IPS DF 6.9 (cell line): ENCODE results near the gene KCND3.

Experiments used
- DNase-seq: peaks from one replicate; pipeline ENCODE4 v3.0.0-alpha.2; 2013; ENCODE audit warnings: low read depth, low spot score
- H3K27ac ChIP-seq: one replicate; pipeline ENCODE4 v1.5.1; 2013; ENCODE audit warnings: low read length, control low read depth
- H3K27me3 ChIP-seq: 2 replicates; pipeline ENCODE4 v1.6.1; 2013; ENCODE audit warnings: mild to moderate bottlenecking, low read length; ENCODE audit not compliant: control insufficient read depth, insufficient read depth
- H3K36me3 ChIP-seq: 2 replicates; pipeline ENCODE4 v1.6.1; 2013; ENCODE audit warnings: low read length; ENCODE audit not compliant: control insufficient read depth, insufficient read depth
- H3K4me1 ChIP-seq: 2 replicates; pipeline ENCODE4 v1.6.1; 2013; ENCODE audit warnings: low read length; ENCODE audit not compliant: control insufficient read depth, insufficient read depth
- H3K4me3 ChIP-seq: 2 replicates; pipeline ENCODE4 v1.5.1; 2013; ENCODE audit warnings: mild to moderate bottlenecking, low read length
- H3K9me3 ChIP-seq: 2 replicates; pipeline ENCODE4 v1.6.1; 2013; ENCODE audit warnings: low read length, inconsistent platforms; ENCODE audit not compliant: control insufficient read depth, insufficient read depth
- WGBS: extraction: QIAGEN DNeasy Blood & Tissue Kit; methylation state at CpG from one replicate; pipeline ENCODE4 v1.1.7; 2013; ENCODE audit warnings: mixed read lengths, missing lambda C conversion rate; ENCODE audit not compliant: insufficient read length, insufficient coverage; 5-methylcytosine and 5-hydroxymethylcytosine counted together

KCND3 gene

GRCh38 chr1:111884772-111885443 lies 104.6 kb downstream of the KCND3 start:
- Histone ChIP-seq H3K36me3 (no peaks in the 10 kb centered on the region), H3K4me3 (no peak overlapping the region), H3K27ac (no peak overlapping the region), H3K27me3 (no peaks in the 10 kb centered on the region), H3K9me3 (no peaks in the 10 kb centered on the region), H3K4me1 (no peaks in the 10 kb centered on the region)
- no peak for DNase-seq
- WGBS: no CpG with 5 or more reads among the region's 8 CpGs

GRCh38 chr1:111882986-111883560 lies 106.4 kb downstream of the KCND3 start:
- no peak overlapping the region for H3K27ac ChIP-seq
- no peak overlapping the region for H3K4me3 ChIP-seq
- WGBS: no CpG with 5 or more reads among the region's 10 CpGs
- no peaks in the 10 kb centered on the region for H3K9me3 ChIP-seq
- H3K36me3 ChIP-seq: no peaks in the 10 kb centered on the region
- no peak for DNase-seq
- no peaks in the 10 kb centered on the region for H3K4me1 ChIP-seq
- no peaks in the 10 kb centered on the region for H3K27me3 ChIP-seq

- Histone ChIP-seq H3K9me3 (no peaks in the 10 kb centered on the region), H3K36me3 (no peaks in the 10 kb centered on the region), H3K4me1 (no peaks in the 10 kb centered on the region), H3K27ac (no peak overlapping the region), H3K4me3 (no peak overlapping the region), H3K27me3 (no peaks in the 10 kb centered on the region)
- WGBS: no CpG with 5 or more reads among the region's 6 CpGs
- no peak for DNase-seq
Measured at GRCh38 chr1:111882559-111882958, 106.9 kb downstream of the KCND3 start.

GRCh38 chr1:111880881-111881837 lies 108.3 kb downstream of the KCND3 start:
- Histone ChIP-seq H3K4me3 (no peak overlapping the region), H3K36me3 (no peaks in the 10 kb centered on the region), H3K4me1 (no peaks in the 10 kb centered on the region), H3K27me3 (no peaks in the 10 kb centered on the region), H3K27ac (no peak overlapping the region), H3K9me3 (no peaks in the 10 kb centered on the region)
- WGBS: no CpG with 5 or more reads among the region's 17 CpGs
- no peak for DNase-seq

- no CpG with 5 or more reads among the region's 4 CpGs for WGBS
- H3K9me3 ChIP-seq: no peaks in the 10 kb centered on the region
- no peak overlapping the region for H3K27ac ChIP-seq
- H3K36me3 ChIP-seq: no peaks in the 10 kb centered on the region
- H3K4me1 ChIP-seq: no peaks in the 10 kb centered on the region
- H3K27me3 ChIP-seq: no peaks in the 10 kb centered on the region
- DNase-seq: no peak
- no peak overlapping the region for H3K4me3 ChIP-seq
Measured at GRCh38 chr1:111879081-111879480, 110.4 kb downstream of the KCND3 start.

- Histone ChIP-seq H3K27ac (no peak overlapping the region), H3K4me1 (no peaks in the 10 kb centered on the region), H3K4me3 (no peak overlapping the region), H3K27me3 (no peaks in the 10 kb centered on the region), H3K9me3 (no peaks in the 10 kb centered on the region), H3K36me3 (no peaks in the 10 kb centered on the region)
- DNase-seq: no peak
- no CpG with 5 or more reads among the region's 1 CpG for WGBS
Measured at GRCh38 chr1:111878649-111879048, 110.8 kb downstream of the KCND3 start.

- no CpG with 5 or more reads among the region's 7 CpGs for WGBS
Measured at GRCh38 chr1:111878091-111878490, 111.4 kb downstream of the KCND3 start.

GRCh38 chr1:111876631-111877030 lies 112.8 kb downstream of the KCND3 start:
- WGBS: no CpG with 5 or more reads among the region's 3 CpGs
- no peak for DNase-seq
- Histone ChIP-seq H3K4me3 (no peak overlapping the region), H3K36me3 (no peaks in the 10 kb centered on the region), H3K27me3 (no peaks in the 10 kb centered on the region), H3K27ac (no peak overlapping the region), H3K4me1 (no peaks in the 10 kb centered on the region), H3K9me3 (no peaks in the 10 kb centered on the region)

More at GRCh38 chr1:111878091-111878490, 111.4 kb downstream of the KCND3 start:
- no peak overlapping the region for H3K27ac ChIP-seq
- H3K36me3 ChIP-seq: no peaks in the 10 kb centered on the region
- H3K27me3 ChIP-seq: no peaks in the 10 kb centered on the region
- no peaks in the 10 kb centered on the region for H3K9me3 ChIP-seq
- no peaks in the 10 kb centered on the region for H3K4me1 ChIP-seq
- no peak for DNase-seq
- no peak overlapping the region for H3K4me3 ChIP-seq

GRCh38 chr1:111875640-111876039 lies 113.8 kb downstream of the KCND3 start:
- Histone ChIP-seq H3K9me3 (no peaks in the 10 kb centered on the region), H3K4me1 (no peaks in the 10 kb centered on the region), H3K27ac (no peak overlapping the region), H3K4me3 (no peak overlapping the region), H3K27me3 (no peaks in the 10 kb centered on the region), H3K36me3 (no peaks in the 10 kb centered on the region)
- DNase-seq: no peak
- no CpG with 5 or more reads among the region's 3 CpGs for WGBS

GRCh38 chr1:111873460-111874030 lies 115.9 kb downstream of the KCND3 start:
- no peak for DNase-seq
- Histone ChIP-seq H3K9me3 (no peaks in the 10 kb centered on the region), H3K27ac (no peak overlapping the region), H3K27me3 (no peaks in the 10 kb centered on the region), H3K36me3 (no peaks in the 10 kb centered on the region), H3K4me1 (no peaks in the 10 kb centered on the region), H3K4me3 (no peak overlapping the region)
- WGBS: no CpG with 5 or more reads among the region's 5 CpGs
